ENCODE results near the gene PAX2.

The PAX2 gene

GRCh38 chr10:100784126-100784525 lies 38.7 kb downstream of the PAX2 start:
- TF ChIP-seq EZH2phosphoT487 (IDR thresholded peaks at IDR 0.05; ENCODE audit: low read length) = no peak
- no peak for TF ChIP-seq EZH2 (optimal IDR thresholded peaks at IDR 0.05; ENCODE audit: low read depth, low read length)
- no peak for TF ChIP-seq CTCF (IDR thresholded peaks at IDR 0.05; ENCODE audit: low read length)
- peaks cover 95% of the 10 kb centered on the region for H3K27me3 ChIP-seq (replicated peaks; ENCODE audit: insufficient read depth, low read length)

GRCh38 chr10:100786591-100786990 lies 41.2 kb downstream of the PAX2 start:
- no peak overlapping the region for H2AFZ ChIP-seq (ENCODE audit: low read length)
- TF ChIP-seq CTCF (IDR thresholded peaks at IDR 0.05; ENCODE audit: low read length) = no peak
- no peak for TF ChIP-seq EZH2phosphoT487 (IDR thresholded peaks at IDR 0.05; ENCODE audit: low read length)
- TF ChIP-seq EZH2 (optimal IDR thresholded peaks at IDR 0.05; ENCODE audit: low read depth, low read length) = no peak

More at GRCh38 chr10:100784126-100784525, 38.7 kb downstream of the PAX2 start:
- Histone ChIP-seq H3K9me2 (replicated peaks; ENCODE audit: insufficient read depth, low read length) (no peaks in the 10 kb centered on the region), H4K20me1 (ENCODE audit: insufficient read depth, low read length) (no peaks in the 10 kb centered on the region), H3K9ac (ENCODE audit: low read length) (no peak overlapping the region), H3F3A (ENCODE audit: insufficient read depth, low read length) (no peaks in the 10 kb centered on the region), H3K79me2 (ENCODE audit: low read length) (no peaks in the 10 kb centered on the region), H3K9me3 (replicated peaks; ENCODE audit: insufficient read depth, low read length) (no peaks in the 10 kb centered on the region), H3K27ac (ENCODE audit: low read length) (no peak overlapping the region), H2AFZ (ENCODE audit: low read length) (no peak overlapping the region), H3K4me3 (ENCODE audit: low read length) (no peak overlapping the region), H3K4me2 (ENCODE audit: low read depth, low read length) (no peak overlapping the region), H3K4me1 (ENCODE audit: low read length) (no peaks in the 10 kb centered on the region), H3K36me3 (replicated peaks; ENCODE audit: insufficient read depth, low read length) (no peaks in the 10 kb centered on the region)
- DNase-seq = no peak

GRCh38 chr10:100788002-100788903 lies 42.9 kb downstream of the PAX2 start:
- H3F3A ChIP-seq (ENCODE audit: insufficient read depth, low read length) = no peaks in the 10 kb centered on the region
- H3K9ac ChIP-seq (ENCODE audit: low read length) = no peak overlapping the region
- no peaks in the 10 kb centered on the region for H4K20me1 ChIP-seq (ENCODE audit: insufficient read depth, low read length)
- H3K27ac ChIP-seq (ENCODE audit: low read length) = no peak overlapping the region
- H3K9me3 ChIP-seq (replicated peaks; ENCODE audit: insufficient read depth, low read length) = no peaks in the 10 kb centered on the region
- DNase-seq = no peak
- no peaks in the 10 kb centered on the region for H3K4me1 ChIP-seq (ENCODE audit: low read length)
- no peak for TF ChIP-seq CTCF (IDR thresholded peaks at IDR 0.05; ENCODE audit: low read length)
- TF ChIP-seq EZH2 (optimal IDR thresholded peaks at IDR 0.05; ENCODE audit: low read depth, low read length) = no peak
- TF ChIP-seq EZH2phosphoT487 (IDR thresholded peaks at IDR 0.05; ENCODE audit: low read length) = no peak
- H3K27me3 ChIP-seq (replicated peaks; ENCODE audit: insufficient read depth, low read length) = peaks cover 91% of the 10 kb centered on the region
- H3K36me3 ChIP-seq (replicated peaks; ENCODE audit: insufficient read depth, low read length) = no peaks in the 10 kb centered on the region
- no peak overlapping the region for H2AFZ ChIP-seq (ENCODE audit: low read length)
- no peak overlapping the region for H3K4me3 ChIP-seq (ENCODE audit: low read length)
- no peak overlapping the region for H3K4me2 ChIP-seq (ENCODE audit: low read depth, low read length)
- no peaks in the 10 kb centered on the region for H3K79me2 ChIP-seq (ENCODE audit: low read length)
- H3K9me2 ChIP-seq (replicated peaks; ENCODE audit: insufficient read depth, low read length) = no peaks in the 10 kb centered on the region

More at GRCh38 chr10:100786591-100786990, 41.2 kb downstream of the PAX2 start:
- H3K4me1 ChIP-seq (ENCODE audit: low read length) = no peaks in the 10 kb centered on the region
- H3K9ac ChIP-seq (ENCODE audit: low read length) = no peak overlapping the region
- no peaks in the 10 kb centered on the region for H3K9me3 ChIP-seq (replicated peaks; ENCODE audit: insufficient read depth, low read length)
- no peak overlapping the region for H3K27ac ChIP-seq (ENCODE audit: low read length)
- peaks cover 95% of the 10 kb centered on the region for H3K27me3 ChIP-seq (replicated peaks; ENCODE audit: insufficient read depth, low read length)
- H3K36me3 ChIP-seq (replicated peaks; ENCODE audit: insufficient read depth, low read length) = no peaks in the 10 kb centered on the region
- no peaks in the 10 kb centered on the region for H4K20me1 ChIP-seq (ENCODE audit: insufficient read depth, low read length)
- H3K4me2 ChIP-seq (ENCODE audit: low read depth, low read length) = no peak overlapping the region
- no peaks in the 10 kb centered on the region for H3K79me2 ChIP-seq (ENCODE audit: low read length)
- no peak for DNase-seq
- no peaks in the 10 kb centered on the region for H3K9me2 ChIP-seq (replicated peaks; ENCODE audit: insufficient read depth, low read length)
- no peaks in the 10 kb centered on the region for H3F3A ChIP-seq (ENCODE audit: insufficient read depth, low read length)
- no peak overlapping the region for H3K4me3 ChIP-seq (ENCODE audit: low read length)
